Pulmonary artery endothelial cell (primary cell): Measurements from ENCODE around the gene CCBE1. TPM values are rescaled to one million over a fixed set of nuclear protein-coding genes. Genes with fewer than 3 reads are reported as not detected.
A peak's percentile ranks its signal among the peaks of the same experiment; 100 is the strongest.

Source experiments
- DNase-seq: peaks from one replicate; pipeline ENCODE4 v3.0.0-alpha.2; 2011; ENCODE audit warnings: low read depth, low spot score
- total RNA-seq: library from RNA; depleted of rRNA; stranded (reverse); fragments of >200 nt; gene quantifications from 2 replicates; pipeline ENCODE4 v1.2.3, GENCODE V29; 2014

Gene CCBE1
- total RNA-seq, 1 donor from 2014 or later, result 2.4 TPM

GRCh38 chr18:59456657-59457056, 240.6 kb downstream of the CCBE1 start:
- no peak for DNase-seq

GRCh38 chr18:59455728-59456276, 241.4 kb downstream of the CCBE1 start:
- no peak for DNase-seq

- no peak for DNase-seq
These were observed 242.1 kb downstream of the CCBE1 start for GRCh38 chr18:59454909-59455727.

- no peak for DNase-seq
These were observed 243.7 kb downstream of the CCBE1 start for GRCh38 chr18:59453468-59453961.

- DNase-seq, result no peak
These were observed 245.3 kb downstream of the CCBE1 start for GRCh38 chr18:59451963-59452362.

GRCh38 chr18:59451073-59451472, 246.2 kb downstream of the CCBE1 start:
- DNase-seq, result no peak

GRCh38 chr18:59448546-59448945, 248.7 kb downstream of the CCBE1 start:
- no peak for DNase-seq

GRCh38 chr18:59446012-59446411, 251.2 kb downstream of the CCBE1 start:
- DNase-seq, result no peak

GRCh38 chr18:59437851-59438569, 259.2 kb downstream of the CCBE1 start:
- no peak for DNase-seq

GRCh38 chr18:59432803-59433597, 264.2 kb downstream of the CCBE1 start:
- no peak for DNase-seq

GRCh38 chr18:59431131-59431530, 266.1 kb downstream of the CCBE1 start:
- DNase-seq, result no peak

- DNase-seq, result no peak
These were observed 267.6 kb downstream of the CCBE1 start for GRCh38 chr18:59429608-59430007.

GRCh38 chr18:59428018-59428417, 269.2 kb downstream of the CCBE1 start:
- DNase-seq, result no peak

- no peak for DNase-seq
These were observed 270.4 kb downstream of the CCBE1 start for GRCh38 chr18:59426855-59427254.

- no peak for DNase-seq
These were observed 274.0 kb downstream of the CCBE1 start for GRCh38 chr18:59423259-59423658.

GRCh38 chr18:59420244-59420643, 277.0 kb downstream of the CCBE1 start:
- DNase-seq, result no peak

- no peak for DNase-seq
These were observed 277.8 kb downstream of the CCBE1 start for GRCh38 chr18:59419386-59419785.

GRCh38 chr18:59416818-59417217, 280.4 kb downstream of the CCBE1 start:
- DNase-seq, result no peak

- DNase-seq, result no peak
These were observed 283.0 kb downstream of the CCBE1 start for GRCh38 chr18:59414111-59414653.

- peak; percentile 22 for DNase-seq
These were observed 294.7 kb downstream of the CCBE1 start for GRCh38 chr18:59402432-59403090.

GRCh38 chr18:59400407-59400806, 296.8 kb downstream of the CCBE1 start:
- DNase-seq, result no peak
